Epithelial cell of esophagus (primary cell): ENCODE results near the gene MAMDC2.

Experiments used
- DNase-seq: peaks from one replicate; pipeline ENCODE4 v3.0.0; 2010; ENCODE audit warnings: low read depth
- H3K4me3 ChIP-seq: 2 replicates; pipeline ENCODE4 v1.5.1; 2011; ENCODE audit warnings: mild to moderate bottlenecking, low read length, control low read depth
- CTCF ChIP-seq: IDR thresholded peaks from 2 replicates; pipeline ENCODE4 v1.5.1; 2011; ENCODE audit warnings: low read depth, mild to moderate bottlenecking, low read length, control low read depth, inconsistent platforms; ENCODE audit not compliant: insufficient read depth; ENCODE audit errors: missing control alignments

MAMDC2 gene

DNA sequence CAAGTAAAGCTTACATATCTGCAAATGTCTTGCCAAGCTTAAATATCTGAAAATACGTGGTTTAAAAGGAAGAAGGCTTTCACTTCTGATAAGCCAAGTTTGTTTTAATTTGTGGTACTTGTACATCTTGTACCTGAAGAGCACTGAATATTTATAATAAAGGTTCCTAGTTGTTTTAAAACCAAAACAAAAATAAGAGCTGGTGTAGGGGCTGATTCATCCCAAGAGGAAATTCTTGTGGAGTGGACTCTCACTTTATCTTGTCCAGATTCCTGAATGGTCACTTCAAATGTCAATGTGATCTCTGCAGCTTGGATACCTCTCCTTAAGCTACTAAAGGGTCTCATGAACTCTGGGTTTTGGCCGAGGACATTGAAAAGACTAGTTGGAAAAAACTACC, 29.5 kb downstream of the MAMDC2 start:
- TF ChIP-seq CTCF, result no peak
- no peak overlapping the region for H3K4me3 ChIP-seq
- DNase-seq, result no peak

- TF ChIP-seq CTCF, result no peak
- DNase-seq, result no peak
- H3K4me3 ChIP-seq, result no peak overlapping the region
Observed at GRCh38 chr9:70073756-70074155, 30.1 kb downstream of the MAMDC2 start.

- no peak for DNase-seq
- TF ChIP-seq CTCF, result no peak
Observed at GRCh38 chr9:70076678-70077077, 33.0 kb downstream of the MAMDC2 start.

GRCh38 chr9:70079417-70080037, 35.9 kb downstream of the MAMDC2 start:
- peak; percentile 65 for DNase-seq
- H3K4me3 ChIP-seq, result no peak overlapping the region
- no peak for TF ChIP-seq CTCF

More at GRCh38 chr9:70076678-70077077, 33.0 kb downstream of the MAMDC2 start:
- no peak overlapping the region for H3K4me3 ChIP-seq

DNA sequence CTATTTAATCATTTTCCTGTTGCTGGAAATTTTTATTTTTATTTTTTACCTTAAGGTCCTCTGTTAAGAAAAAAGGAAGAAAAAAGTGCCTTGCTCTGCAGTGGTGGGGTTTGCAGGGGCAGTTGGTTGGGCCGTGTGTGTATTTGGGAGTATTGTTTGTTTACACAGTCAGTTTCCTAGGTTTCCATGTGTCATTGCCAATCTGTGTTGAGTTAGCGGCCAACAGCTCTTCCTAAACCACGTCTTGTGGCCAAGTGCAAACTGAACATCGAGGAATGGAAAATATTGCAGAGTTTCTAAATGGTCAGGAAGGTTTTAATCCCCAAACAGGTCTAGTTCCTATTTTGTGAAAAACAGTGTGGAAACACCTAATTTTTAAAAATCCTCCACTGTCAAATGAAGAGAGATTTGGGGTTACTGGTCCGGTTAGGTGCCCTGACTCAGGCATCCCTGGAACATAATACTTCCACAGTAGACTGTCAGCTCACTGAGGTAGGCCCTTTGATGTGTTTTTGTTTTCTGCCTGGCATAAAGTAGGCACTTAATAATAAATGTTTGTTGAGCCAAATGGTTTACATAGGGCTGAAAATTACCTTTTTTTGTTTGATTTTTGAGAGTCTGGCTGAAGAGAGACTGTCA, 37.0 kb downstream of the MAMDC2 start:
- DNase-seq, result no peak
- H3K4me3 ChIP-seq, result no peak overlapping the region
- no peak for TF ChIP-seq CTCF

GRCh38 chr9:70081120-70081495, 37.5 kb downstream of the MAMDC2 start:
- peak; percentile 28 for DNase-seq
- H3K4me3 ChIP-seq, result no peak overlapping the region
- no peak for TF ChIP-seq CTCF

DNA sequence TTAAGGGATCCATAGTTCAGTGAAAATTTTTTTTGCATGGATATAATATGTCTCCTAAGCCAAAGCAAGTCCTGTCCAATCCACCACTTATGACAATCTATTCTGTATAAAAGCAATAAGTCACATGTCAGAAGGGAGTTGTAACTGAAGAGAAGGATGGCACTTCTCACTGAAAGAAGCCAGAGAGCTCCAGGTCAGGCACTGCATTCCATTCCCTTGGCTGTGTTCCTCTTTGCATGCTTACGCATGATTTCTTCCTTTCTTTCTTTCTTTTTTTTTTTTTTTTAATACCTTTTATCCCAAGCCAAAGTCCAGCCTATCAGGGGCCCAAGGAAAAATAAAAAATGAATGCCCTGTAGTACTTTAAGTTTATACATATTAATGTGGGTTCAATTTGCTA, 39.8 kb downstream of the MAMDC2 start:
- no peak for TF ChIP-seq CTCF
- H3K4me3 ChIP-seq, result no peak overlapping the region
- DNase-seq, result peak; percentile 41
